MM.1S (cell line): Measurements from ENCODE around the gene CLPTM1L.

Experiments used
- DNase-seq: peaks from one replicate; pipeline ENCODE4 v3.0.0-alpha.2; 2015
- H2AFZ ChIP-seq: fragments of 300-600 bp; sonication (generic); 2 replicates; pipeline ENCODE4 v1.6.0; 2016; ENCODE audit warnings: antibody characterized with exemption, low read length
- H3F3A ChIP-seq: fragments of 300-600 bp; sonication (generic); 2 replicates; pipeline ENCODE4 v1.6.1; 2016; ENCODE audit warnings: mild to moderate bottlenecking, antibody characterized with exemption, low read length, moderate library complexity, mixed read lengths; ENCODE audit not compliant: insufficient read depth
- H3K27ac ChIP-seq: fragments of 300-600 bp; sonication (generic); 2 replicates; pipeline ENCODE4 v1.5.1; 2016; ENCODE audit warnings: mild to moderate bottlenecking, low read length
- H3K27me3 ChIP-seq: fragments of 300-600 bp; sonication (generic); replicated peaks from 2 replicates; pipeline ENCODE4 v1.6.0; 2016; ENCODE audit warnings: low read length; ENCODE audit not compliant: insufficient read depth
- H3K36me3 ChIP-seq: fragments of 300-600 bp; sonication (generic); replicated peaks from 2 replicates; pipeline ENCODE4 v1.6.1; 2016; ENCODE audit warnings: mild to moderate bottlenecking, low read length, mixed read lengths; ENCODE audit not compliant: insufficient read depth
- H3K4me1 ChIP-seq: fragments of 300-600 bp; sonication (generic); 2 replicates; pipeline ENCODE4 v1.6.1; 2016; ENCODE audit warnings: low read length, mixed read lengths
- H3K4me2 ChIP-seq: fragments of 300-600 bp; sonication (generic); 2 replicates; pipeline ENCODE4 v1.6.0; 2016; ENCODE audit warnings: low read depth, low read length
- H3K4me3 ChIP-seq: fragments of 300-600 bp; sonication (generic); 2 replicates; pipeline ENCODE4 v1.5.1; 2016; ENCODE audit warnings: low read length, mixed read lengths
- H3K79me2 ChIP-seq: fragments of 300-600 bp; sonication (generic); 2 replicates; pipeline ENCODE4 v1.6.1; 2016; ENCODE audit warnings: mixed run types, low read length, mixed read lengths
- H3K9ac ChIP-seq: fragments of 300-600 bp; sonication (generic); 2 replicates; pipeline ENCODE4 v1.6.1; 2016; ENCODE audit warnings: low read length, mixed read lengths
- H3K9me2 ChIP-seq: fragments of 300-600 bp; sonication (generic); replicated peaks from 2 replicates; pipeline ENCODE4 v1.6.1; 2016; ENCODE audit warnings: mild to moderate bottlenecking, low read length, mixed read lengths; ENCODE audit not compliant: insufficient read depth
- H3K9me3 ChIP-seq: fragments of 300-600 bp; sonication (generic); replicated peaks from 2 replicates; pipeline ENCODE4 v1.6.1; 2016; ENCODE audit warnings: mild to moderate bottlenecking, low read length, mixed read lengths; ENCODE audit not compliant: insufficient read depth
- H4K20me1 ChIP-seq: fragments of 300-600 bp; sonication (generic); 2 replicates; pipeline ENCODE4 v1.6.1; 2016; ENCODE audit warnings: mild to moderate bottlenecking, low read length, moderate library complexity, mixed read lengths; ENCODE audit not compliant: insufficient read depth
- CTCF ChIP-seq: fragments of 300-600 bp; sonication (generic); IDR thresholded peaks from 2 replicates; pipeline ENCODE4 v1.5.1; 2016; ENCODE audit warnings: antibody characterized with exemption, low read length, mixed read lengths
- EZH2 ChIP-seq: fragments of 300-600 bp; sonication (generic); optimal IDR thresholded peaks from 2 replicates; pipeline ENCODE3; 2017; ENCODE audit warnings: low read depth, mild to moderate bottlenecking, antibody characterized with exemption, low read length, mixed read lengths
- EZH2phosphoT487 ChIP-seq: fragments of 300-600 bp; sonication (generic); IDR thresholded peaks from 2 replicates; pipeline ENCODE4 v1.6.1; 2018; ENCODE audit warnings: antibody characterized with exemption, low read length

The CLPTM1L gene

GRCh38 chr5:1376981-1377380 is 32.1 kb upstream of the CLPTM1L start:
- TF ChIP-seq CTCF (no peak), EZH2 (no peak), EZH2phosphoT487 (no peak)
- Histone ChIP-seq H4K20me1 (no peaks in the 10 kb centered on the region), H2AFZ (no peak overlapping the region), H3K27ac (no peak overlapping the region), H3K9ac (no peak overlapping the region), H3K9me2 (no peaks in the 10 kb centered on the region), H3K4me3 (no peak overlapping the region), H3K36me3 (no peaks in the 10 kb centered on the region), H3F3A (0 out of 2 replicates have a peak, but pooled peaks cover 4% of the 10 kb centered on the region), H3K4me2 (no peak overlapping the region), H3K79me2 (no peaks in the 10 kb centered on the region), H3K4me1 (no peaks in the 10 kb centered on the region), H3K9me3 (no peaks in the 10 kb centered on the region), H3K27me3 (no peaks in the 10 kb centered on the region)
- DNase-seq: no peak

- no peak overlapping the region for H3K4me2 ChIP-seq
These were observed 31.2 kb upstream of the CLPTM1L start for GRCh38 chr5:1375871-1376810.

GRCh38 chr5:1374679-1375055 is 29.8 kb upstream of the CLPTM1L start:
- H3K9ac ChIP-seq: no peak overlapping the region
- no peak for TF ChIP-seq EZH2phosphoT487
- H3K4me3 ChIP-seq: no peak overlapping the region
- H3K9me3 ChIP-seq: no peaks in the 10 kb centered on the region
- no peaks in the 10 kb centered on the region for H3K27me3 ChIP-seq
- H3K79me2 ChIP-seq: no peaks in the 10 kb centered on the region
- no peaks in the 10 kb centered on the region for H3K36me3 ChIP-seq
- no peak overlapping the region for H3K4me2 ChIP-seq
- no peaks in the 10 kb centered on the region for H3K9me2 ChIP-seq
- H2AFZ ChIP-seq: no peak overlapping the region
- no peaks in the 10 kb centered on the region for H4K20me1 ChIP-seq
- H3K4me1 ChIP-seq: no peaks in the 10 kb centered on the region
- no peaks in the 10 kb centered on the region for H3F3A ChIP-seq
- H3K27ac ChIP-seq: no peak overlapping the region
- DNase-seq: no peak

More at GRCh38 chr5:1375871-1376810, 31.2 kb upstream of the CLPTM1L start:
- H2AFZ ChIP-seq: no peak overlapping the region
- H3K9me2 ChIP-seq: no peaks in the 10 kb centered on the region
- H3F3A ChIP-seq: 0 out of 2 replicates have a peak, but pooled peaks cover 4% of the 10 kb centered on the region
- H3K27me3 ChIP-seq: no peaks in the 10 kb centered on the region
- no peak overlapping the region for H3K27ac ChIP-seq
- no peaks in the 10 kb centered on the region for H4K20me1 ChIP-seq
- TF ChIP-seq CTCF: no peak
- TF ChIP-seq EZH2phosphoT487: no peak
- TF ChIP-seq EZH2: no peak
- no peaks in the 10 kb centered on the region for H3K4me1 ChIP-seq
- no peaks in the 10 kb centered on the region for H3K9me3 ChIP-seq
- no peak overlapping the region for H3K9ac ChIP-seq
- H3K4me3 ChIP-seq: no peak overlapping the region
- no peaks in the 10 kb centered on the region for H3K36me3 ChIP-seq
- no peak for DNase-seq
- H3K79me2 ChIP-seq: no peaks in the 10 kb centered on the region
